Measurements from ENCODE around the gene CCNF.

Gene CCNF

GRCh38 chr16:2472488-2472864 lies 43.2 kb downstream of the CCNF start:
- H3K4me3 ChIP-seq (replicated peaks; ENCODE audit: low read depth, low read length), result no peak overlapping the region
- DNase-seq (ENCODE audit: extremely low read depth, low read depth), result no peak
- no peak for TF ChIP-seq CTCF (IDR thresholded peaks at IDR 0.05; ENCODE audit: low read depth, low read length, missing control alignments)

- TF ChIP-seq CTCF (IDR thresholded peaks at IDR 0.05; ENCODE audit: low read depth, low read length, missing control alignments), result no peak
- DNase-seq (ENCODE audit: extremely low read depth, low read depth), result no peak
- H3K4me3 ChIP-seq (replicated peaks; ENCODE audit: low read depth, low read length), result peak overlapping the region; percentile 36
Observed at GRCh38 chr16:2472885-2473445, 43.7 kb downstream of the CCNF start.

GRCh38 chr16:2473446-2473926 lies 44.2 kb downstream of the CCNF start:
- peak overlapping the region; percentile 36 for H3K4me3 ChIP-seq (replicated peaks; ENCODE audit: low read depth, low read length)
- no peak for TF ChIP-seq CTCF (IDR thresholded peaks at IDR 0.05; ENCODE audit: low read depth, low read length, missing control alignments)
- no peak for DNase-seq (ENCODE audit: extremely low read depth, low read depth)

GRCh38 chr16:2473999-2474876 lies 45.0 kb downstream of the CCNF start:
- peak overlapping the region; percentile 85 for H3K4me3 ChIP-seq (replicated peaks; ENCODE audit: low read depth, low read length)
- no peak for TF ChIP-seq CTCF (IDR thresholded peaks at IDR 0.05; ENCODE audit: low read depth, low read length, missing control alignments)
- no peak for DNase-seq (ENCODE audit: extremely low read depth, low read depth)

GRCh38 chr16:2474877-2475412 lies 45.7 kb downstream of the CCNF start, which contains the start of gene TBC1D24:
TSS of gene TBC1D24 (plus strand) at chr16:2475127. CDS start at chr16:2496149, 21,022 bp downstream.
- DNase-seq (ENCODE audit: extremely low read depth, low read depth), result no peak
- no peak for TF ChIP-seq CTCF (IDR thresholded peaks at IDR 0.05; ENCODE audit: low read depth, low read length, missing control alignments)
- H3K4me3 ChIP-seq (replicated peaks; ENCODE audit: low read depth, low read length), result peak within 1 kb of the TSS; percentile 85

- H3K4me3 ChIP-seq (replicated peaks; ENCODE audit: low read depth, low read length), result peak overlapping the region; percentile 85
- no peak for TF ChIP-seq CTCF (IDR thresholded peaks at IDR 0.05; ENCODE audit: low read depth, low read length, missing control alignments)
- DNase-seq (ENCODE audit: extremely low read depth, low read depth), result no peak
Observed at GRCh38 chr16:2475413-2476344, 46.4 kb downstream of the CCNF start.
